Osteocyte (in vitro differentiated cells): ENCODE results near the gene SMYD3. TPM values are rescaled to one million over a fixed set of nuclear protein-coding genes. Genes with fewer than 3 reads are reported as not detected.
"Not testable (repeated sequence)": the region's sequence is repeated elsewhere in the genome, so short reads cannot be mapped to it uniquely, and the experiment has no call there.

Experiments used
- DNase-seq: peaks from one replicate; pipeline ENCODE4 v3.0.0; 2021; ENCODE audit warnings: mixed read lengths; ENCODE audit not compliant: unreplicated experiment; ENCODE audit errors: extremely low spot score
- H3K27ac Mint-ChIP-seq: one replicate; pipeline ENCODE4 v1.8.0; 2021; ENCODE audit warnings: mild to moderate bottlenecking, mixed read lengths; ENCODE audit not compliant: unreplicated experiment
- H3K27me3 Mint-ChIP-seq: one replicate; pipeline ENCODE4 v1.8.0; 2021; ENCODE audit warnings: mixed read lengths; ENCODE audit not compliant: unreplicated experiment
- H3K36me3 Mint-ChIP-seq: one replicate; pipeline ENCODE4 v1.8.0; 2021; ENCODE audit warnings: mixed read lengths; ENCODE audit not compliant: unreplicated experiment
- H3K4me1 Mint-ChIP-seq: one replicate; pipeline ENCODE4 v1.8.0; 2021; ENCODE audit warnings: mixed read lengths; ENCODE audit not compliant: unreplicated experiment
- H3K4me3 Mint-ChIP-seq: one replicate; pipeline ENCODE4 v1.8.0; 2021; ENCODE audit warnings: mild to moderate bottlenecking, moderate library complexity, mixed read lengths; ENCODE audit not compliant: unreplicated experiment
- H3K9me3 Mint-ChIP-seq: one replicate; pipeline ENCODE4 v1.8.0; 2021; ENCODE audit warnings: mixed read lengths; ENCODE audit not compliant: unreplicated experiment
- CTCF ChIP-seq: fragments of 200-600 bp; sonication (generic); IDR thresholded peaks from 2 replicates; pipeline ENCODE4 v1.5.0; 2021; ENCODE audit warnings: antibody characterized with exemption, mild to moderate bottlenecking, moderate library complexity
- total RNA-seq: library from RNA; stranded (reverse); gene quantifications from 2 replicates; pipeline ENCODE4 v1.2.1, GENCODE V29; 2021

Gene SMYD3
- total RNA-seq, 1 donor from 2014 or later = 22.3 TPM

GRCh38 chr1:245978915-245979314 is 528.2 kb downstream of the SMYD3 start:
- no peak for TF ChIP-seq CTCF
- H3K27ac Mint-ChIP-seq = no peak overlapping the region
- H3K9me3 Mint-ChIP-seq = no peaks in the 10 kb centered on the region
- no peak overlapping the region for H3K4me3 Mint-ChIP-seq
- DNase-seq = no peak
- H3K36me3 Mint-ChIP-seq = no peaks in the 10 kb centered on the region
- peaks cover 2% of the 10 kb centered on the region for H3K4me1 Mint-ChIP-seq
- H3K27me3 Mint-ChIP-seq = no peaks in the 10 kb centered on the region

- Mint-ChIP-seq H3K9me3 (no peaks in the 10 kb centered on the region), H3K4me3 (no peak overlapping the region), H3K36me3 (no peaks in the 10 kb centered on the region), H3K27ac (no peak overlapping the region), H3K27me3 (no peaks in the 10 kb centered on the region), H3K4me1 (peaks cover 10% of the 10 kb centered on the region)
- no peak for TF ChIP-seq CTCF
- DNase-seq = no peak
Observed at GRCh38 chr1:245972476-245972875, 534.6 kb downstream of the SMYD3 start.

GRCh38 chr1:245971711-245972085 is 535.4 kb downstream of the SMYD3 start:
- no peaks in the 10 kb centered on the region for H3K9me3 Mint-ChIP-seq
- TF ChIP-seq CTCF = no peak
- H3K27me3 Mint-ChIP-seq = no peaks in the 10 kb centered on the region
- H3K4me3 Mint-ChIP-seq = no peak overlapping the region
- no peak overlapping the region for H3K27ac Mint-ChIP-seq
- H3K4me1 Mint-ChIP-seq = peaks cover 10% of the 10 kb centered on the region
- H3K36me3 Mint-ChIP-seq = no peaks in the 10 kb centered on the region
- no peak for DNase-seq

GRCh38 chr1:245971076-245971710 is 535.9 kb downstream of the SMYD3 start:
- H3K9me3 Mint-ChIP-seq, H3K36me3 Mint-ChIP-seq, H3K4me3 Mint-ChIP-seq, H3K27me3 Mint-ChIP-seq, H3K27ac Mint-ChIP-seq, DNase-seq: not testable (repeated sequence)
- peaks cover 10% of the 10 kb centered on the region for H3K4me1 Mint-ChIP-seq

GRCh38 chr1:245969283-245969682 is 537.8 kb downstream of the SMYD3 start:
- Mint-ChIP-seq H3K36me3 (no peaks in the 10 kb centered on the region), H3K9me3 (no peaks in the 10 kb centered on the region), H3K4me1 (peaks cover 10% of the 10 kb centered on the region), H3K27me3 (no peaks in the 10 kb centered on the region), H3K4me3 (no peak overlapping the region), H3K27ac (peak overlapping the region; percentile 46)
- no peak for TF ChIP-seq CTCF
- DNase-seq = no peak

- Mint-ChIP-seq H3K9me3 (no peaks in the 10 kb centered on the region), H3K27me3 (no peaks in the 10 kb centered on the region), H3K27ac (peak overlapping the region; percentile 46), H3K4me3 (no peak overlapping the region), H3K4me1 (peaks cover 12% of the 10 kb centered on the region), H3K36me3 (no peaks in the 10 kb centered on the region)
- no peak for TF ChIP-seq CTCF
- no peak for DNase-seq
Observed at GRCh38 chr1:245968775-245969174, 538.3 kb downstream of the SMYD3 start.
